Heart left ventricle (tissue), 16 donors: ENCODE measurements around the gene DRGX. TPM values are rescaled to one million over a fixed set of nuclear protein-coding genes. Genes with fewer than 3 reads are reported as not detected.

ENCODE experiments used
- ATAC-seq, 4 donors: fragments of 200-7000 bp; cut with Tn5 transposase; one replicate each; pipeline ENCODE4 v1.9.1; 2020 to 2022; ENCODE audit warnings: moderate library complexity in 4 of 4, mild to moderate bottlenecking in 3 of 4, moderate number of reproducible peaks in 1 of 4
- DNase-seq, 5 donors: peaks; one replicate each; pipeline ENCODE4 v3.0.0-alpha.2; 2020
- H3K27ac ChIP-seq, 12 donors: fragments of 200-600 bp; sonication (generic) in 4 of 12; one replicate each; pipeline versions ENCODE4 v1.5.0 to v1.8.0; 2016 to 2022; ENCODE audit warnings: mild to moderate bottlenecking in 2 of 12
- H3K27me3 ChIP-seq, 9 donors: fragments of 200-600 bp; sonication (generic) in 2 of 9; one replicate each; pipeline versions ENCODE4 v1.5.1 to v1.8.0; 2016 to 2022; ENCODE audit warnings: mild to moderate bottlenecking in 3 of 9
- H3K36me3 ChIP-seq, 9 donors: fragments of 200-600 bp; sonication (generic) in 2 of 9; one replicate each; pipeline versions ENCODE4 v1.5.0 to v1.8.0; 2018 to 2022; ENCODE audit warnings: mild to moderate bottlenecking in 2 of 9
- H3K4me1 ChIP-seq, 12 donors: fragments of 200-600 bp; sonication (generic) in 4 of 12; one replicate each; pipeline versions ENCODE4 v1.5.0 to v1.8.0; 2016 to 2022; ENCODE audit warnings: mild to moderate bottlenecking in 3 of 12
- H3K4me3 ChIP-seq, 12 donors: fragments of 200-600 bp; sonication (generic) in 4 of 12; one replicate each; pipeline versions ENCODE4 v1.5.0 to v1.8.0; 2017 to 2022; ENCODE audit warnings: mild to moderate bottlenecking in 9 of 12, moderate library complexity in 4 of 12
- H3K9me3 ChIP-seq, 12 donors: fragments of 200-600 bp; sonication (generic) in 4 of 12; one replicate each; pipeline versions ENCODE4 v1.5.0 to v1.8.0; 2016 to 2022; ENCODE audit warnings: mild to moderate bottlenecking in 1 of 12
- CTCF ChIP-seq, 12 donors: fragments of 200-600 bp; sonication (generic) in 4 of 12; IDR thresholded peaks; one replicate each; pipeline versions ENCODE4 v1.5.0 to v1.8.0; 2018 to 2022; ENCODE audit warnings: antibody characterized with exemption in 12 of 12, mild to moderate bottlenecking in 5 of 12
- POLR2A ChIP-seq, 2 donors: fragments of 450-650 bp; IDR thresholded peaks; one replicate each; pipeline ENCODE4 v1.6.1; 2017; ENCODE audit warnings: antibody characterized with exemption in 2 of 2, mild to moderate bottlenecking in 2 of 2, moderate library complexity in 2 of 2
- WGBS, 4 donors: extraction: QIAGEN DNeasy Blood & Tissue Kit in 2 of 4; methylation state at CpG; one replicate each; pipeline versions ENCODE4 v1.1.5 to v1.1.7; 2013 to 2018; 5-methylcytosine and 5-hydroxymethylcytosine counted together
- intact Hi-C, 10 donors: fragments of 100-400 bp; cut with DNase I; formaldehyde crosslinking; loops; one replicate each; pipeline versions ENCODE4 v1.11.1 to v1.14.2; 2022
- polyA plus RNA-seq, 2 donors: library from polyadenylated mRNA; stranded (reverse); fragments of 200-250 nt; gene quantifications; one replicate each; pipeline ENCODE4 v1.2.3, GENCODE V29; 2013
- total RNA-seq, 9 donors: library from RNA; depleted of rRNA in 2 of 9; stranded (reverse); fragments of >200 nt in 2 of 9; fragmentation: NEBNext Ultra II Directional in 3 of 9; extraction: Animal tissue kit (Norgen Biotek cat#: 25700) in 3 of 9; gene quantifications; one replicate each; pipeline versions ENCODE4 v1.1.0 to v1.2.4, GENCODE V29; 2016 to 2023
- donor health status: ischemic (EF 13 %, LVEDD 7.1; RV severe dilation, severe dysfunction).
- donor health status: healthy with polysubstance abuse.
- donor health status: DM: no; HTN: yes; CAD: no.
- donor health status: DM: no; HTN: no; CAD: no.
- donor health status: ischemic (EF 25% LVEDD 6.9; RV normal size, moderate dysfunction).
- donor health status: ischemic (EF 25% LVEDD 5.7; RV mildly dilated, moderate dysfunction).
- donor health status: healthy.
- donor health status: DM: yes; HTN: yes; CAD: no.
- donor health status: ischemic (EF 35%, LVEDD 5.7; RV mildly dilated, moderate dysfunction).
- donor health status: nonischemic (EF 11% LVEDD 7.7; RV severe dilation, severe dysfunction).
- donor health status: DM: yes; HTN: yes; CAD: no.
- donor health status: PGD.
- donor health status: ischemic (EF 29% LVEDD 5.4; RV normal size, mild dysfunction).
- donor health status: nonischemic (EF 23%, LVEDD 6.1; RV moderate dilation, normal function).

The DRGX gene
- total and polyA plus RNA-seq, 11 donors: not detected

- intact Hi-C loops: no loop called here
- no peak overlapping the region for H3K27ac ChIP-seq
- peaks cover 0 to 6% (median 0%) of the 10 kb centered on the region in 9 donors for H3K27me3 ChIP-seq
- H3K9me3 ChIP-seq: no peaks in the 10 kb centered on the region
- 72 to 80% (median 75%) methylated on average over 3 of the region's 3 CpGs for WGBS, 4 donors
- no peaks in the 10 kb centered on the region for H3K36me3 ChIP-seq
- DNase-seq (no peak), ATAC-seq (no peak)
- H3K4me3 ChIP-seq: no peak overlapping the region
- TF ChIP-seq CTCF (IDR thresholded peaks at IDR 0.05): no peak
- H3K4me1 ChIP-seq: peaks cover 0 to 4% (median 0%) of the 10 kb centered on the region in 12 donors
These were observed 23.9 kb downstream of the DRGX start for GRCh38 chr10:49371967-49372366.

GRCh38 chr10:49370326-49371100 lies 25.4 kb downstream of the DRGX start:
- Histone ChIP-seq H3K9me3 (no peaks in the 10 kb centered on the region), H3K4me1 (no peaks in the 10 kb centered on the region), H3K27me3 (peaks cover 0 to 6% (median 0%) of the 10 kb centered on the region in 9 donors), H3K4me3 (no peak overlapping the region), H3K27ac (no peak overlapping the region), H3K36me3 (no peaks in the 10 kb centered on the region)
- DNase-seq (no peak), ATAC-seq (no peak)
- intact Hi-C loops: no loop called here
- TF ChIP-seq POLR2A (IDR thresholded peaks at IDR 0.05): no peak
- WGBS, 4 donors: 78 to 88% (median 82%) methylated on average over 8 of the region's 8 CpGs

- Histone ChIP-seq H3K4me1 (no peaks in the 10 kb centered on the region), H3K9me3 (no peaks in the 10 kb centered on the region), H3K27ac (no peak overlapping the region), H3K4me3 (no peak overlapping the region), H3K36me3 (no peaks in the 10 kb centered on the region), H3K27me3 (peaks cover 0 to 6% (median 0%) of the 10 kb centered on the region in 9 donors)
- no peak for ATAC-seq
- DNase-seq: no peak
- 76 to 81% (median 78%) methylated on average over 14 of the region's 14 CpGs for WGBS, 4 donors
- intact Hi-C loops: loop anchor here in 4 of 10 donors (5.0 to 10.0 kb wide), 3 partner anchors 145 to 387 kb away; no protein-coding TSS in a partner anchor
- no peak for TF ChIP-seq POLR2A (IDR thresholded peaks at IDR 0.05)
- no peak for TF ChIP-seq CTCF (IDR thresholded peaks at IDR 0.05)
These were observed 26.4 kb downstream of the DRGX start for GRCh38 chr10:49369216-49370162.

- no peak for ATAC-seq
These were observed 27.6 kb downstream of the DRGX start for GRCh38 chr10:49368256-49368655.

More at GRCh38 chr10:49368256-49368655, 27.6 kb downstream of the DRGX start:
- H3K9me3 ChIP-seq: no peaks in the 10 kb centered on the region
- peaks cover 0 to 6% (median 0%) of the 10 kb centered on the region in 9 donors for H3K27me3 ChIP-seq
- H3K36me3 ChIP-seq: no peaks in the 10 kb centered on the region
- H3K4me3 ChIP-seq: no peak overlapping the region
- 80 to 90% (median 89%) methylated on average over 2 to 4 of the region's 4 CpGs for WGBS, 4 donors
- H3K4me1 ChIP-seq: no peaks in the 10 kb centered on the region
- no peak overlapping the region for H3K27ac ChIP-seq
- intact Hi-C loops: loop anchor here in 4 of 10 donors (5.0 to 10.0 kb wide), 3 partner anchors 143 to 386 kb away; no protein-coding TSS in a partner anchor
- TF ChIP-seq POLR2A (IDR thresholded peaks at IDR 0.05) (no peak), CTCF (IDR thresholded peaks at IDR 0.05) (no peak)
- no peak for DNase-seq
